GM12878 (cell line): ENCODE measurements around the gene EFTUD2. TPM values are rescaled to one million over a fixed set of nuclear protein-coding genes. Genes with fewer than 3 reads are reported as not detected.

Experiments
- ATAC-seq: fragments of 200-7000 bp; cut with Tn5 transposase; 3 replicates; pipeline ENCODE4 v1.9.1; 2020; ENCODE audit warnings: mild to moderate bottlenecking, moderate library complexity
- BruUV-seq: library from RNA; stranded (reverse); fragments of 400-500 nt; replicated peaks from 2 replicates; lab custom pipeline; 2021; lab: Mats Ljungman, UMichigan
- CTCF ChIA-PET: fragments of 300-600 bp; sonication (Branson Sonifier 250); formaldehyde crosslinking; extraction: SDS; loops from one replicate; lab custom pipeline; 2021; ENCODE audit warnings: inconsistent platforms; lab: Yijun Ruan, JAX
- POLR2A ChIA-PET: fragments of 350-600 bp; formaldehyde crosslinking; extraction: SDS; loops from one replicate; lab custom pipeline; 2021; ENCODE audit warnings: inconsistent platforms; lab: Charles Lee
- RAD21 ChIA-PET: fragments of 300-600 bp; sonication (Branson Sonifier 250); formaldehyde crosslinking; loops from one replicate; lab custom pipeline; 2023; ENCODE audit warnings: antibody characterized with exemption; ENCODE audit not compliant: unreplicated experiment; lab: Charles Lee
- SMC1A ChIA-PET: fragments of 300-600 bp; sonication (Branson Sonifier 250); formaldehyde crosslinking; loops from one replicate; lab custom pipeline; 2023; ENCODE audit not compliant: unreplicated experiment, uncharacterized antibody; lab: Charles Lee
- DNase-seq: peaks from one replicate; pipeline ENCODE4 v3.0.0-alpha.2; 2011; ENCODE audit warnings: low read depth, low spot score
- FAIRE-seq: peaks from 3 replicates; lab custom pipeline; 2011; peaks lifted over from hg19 to GRCh38; lab: Jason Lieb, UNC
- H2AFZ ChIP-seq: 2 replicates; pipeline ENCODE4 v1.6.0; 2011; ENCODE audit warnings: low read depth, low read length, control low read depth; ENCODE audit not compliant: control insufficient read depth
- H3K27ac ChIP-seq: 2 replicates; pipeline ENCODE4 v1.5.1; 2011; ENCODE audit warnings: control low read depth; ENCODE audit not compliant: control insufficient read depth, insufficient read depth
- H3K27me3 ChIP-seq, 2 experiments: replicated peaks in 1 of 2; 2 replicates each; pipeline versions ENCODE4 v1.6.0 to v1.6.1; 2011; ENCODE audit warnings: low read length in 1 of 2; ENCODE audit not compliant: control insufficient read depth in 2 of 2, insufficient read depth in 2 of 2
- H3K36me3 ChIP-seq, 2 experiments: 2 replicates each; pipeline ENCODE4 v1.5.1; 2011; ENCODE audit warnings: low read length in 1 of 2; ENCODE audit not compliant: control insufficient read depth in 2 of 2, insufficient read depth in 2 of 2
- H3K4me1 ChIP-seq: 2 replicates; pipeline ENCODE4 v1.6.1; 2011; ENCODE audit warnings: mild to moderate bottlenecking, low read length, moderate library complexity, mixed read lengths; ENCODE audit not compliant: control insufficient read depth, insufficient read depth
- H3K4me2 ChIP-seq: 2 replicates; pipeline ENCODE4 v1.6.0; 2011; ENCODE audit warnings: control low read depth; ENCODE audit not compliant: control insufficient read depth, insufficient read depth
- H3K4me3 ChIP-seq: fragments of 200-600 bp; sonication (generic); 2 replicates; pipeline ENCODE4 v1.5.1; 2016
- H3K79me2 ChIP-seq: 2 replicates; pipeline ENCODE4 v1.6.0; 2011; ENCODE audit warnings: low read length; ENCODE audit not compliant: control insufficient read depth, insufficient read depth
- H3K9ac ChIP-seq: 2 replicates; pipeline ENCODE4 v1.8.0; 2011; ENCODE audit warnings: low read length, control low read depth, mixed read lengths; ENCODE audit not compliant: control insufficient read depth, insufficient read depth
- H3K9me3 ChIP-seq: replicated peaks from 3 replicates; pipeline ENCODE4 v1.5.1; 2011; ENCODE audit warnings: mild to moderate bottlenecking, low read length; ENCODE audit not compliant: control insufficient read depth, insufficient read depth
- H4K20me1 ChIP-seq: 2 replicates; pipeline ENCODE4 v1.6.0; 2011; ENCODE audit not compliant: control insufficient read depth, insufficient read depth
- ATF3 ChIP-seq: IDR thresholded peaks from 2 replicates; pipeline ENCODE4 v1.6.1; 2011; ENCODE audit warnings: low read depth, mild to moderate bottlenecking, low read length, moderate library complexity, borderline replicate concordance; ENCODE audit errors: extremely low read depth
- FOXK2 ChIP-seq: fragments of 450-650 bp; IDR thresholded peaks from 2 replicates; pipeline ENCODE4 v1.6.1; 2017; ENCODE audit warnings: mild to moderate bottlenecking, moderate library complexity
- IKZF2 ChIP-seq, 2 experiments: fragments of 450-650 bp; IDR thresholded peaks; 2 replicates each; pipeline ENCODE4 v1.6.1; 2017; ENCODE audit warnings: mild to moderate bottlenecking in 2 of 2, moderate library complexity in 2 of 2
- JUND ChIP-seq: IDR thresholded peaks from 2 replicates; pipeline ENCODE4 v1.6.1; 2012; ENCODE audit warnings: low read depth, mild to moderate bottlenecking, low read length, improper control_type of control experiment, moderate library complexity
- MTA3 ChIP-seq: IDR thresholded peaks from 2 replicates; pipeline ENCODE4 v1.6.1; 2012; ENCODE audit warnings: low read length, inconsistent platforms, borderline replicate concordance
- NKRF ChIP-seq: fragments of 450-650 bp; conservative IDR thresholded peaks from 2 replicates; pipeline ENCODE4 v1.6.1; 2017; ENCODE audit warnings: mild to moderate bottlenecking, moderate library complexity
- POU2F2 ChIP-seq: IDR thresholded peaks from 3 replicates; pipeline ENCODE4 v1.6.1; 2011; ENCODE audit warnings: low read depth, mild to moderate bottlenecking, low read length, borderline replicate concordance
- SMAD5 ChIP-seq: IDR thresholded peaks from 2 replicates; pipeline ENCODE4 v1.6.1; 2016; ENCODE audit warnings: antibody characterized with exemption, low read depth
- SPI1 ChIP-seq: IDR thresholded peaks from 2 replicates; pipeline ENCODE4 v1.6.1; 2011; ENCODE audit warnings: low read depth, mild to moderate bottlenecking, low read length, moderate library complexity, borderline replicate concordance; ENCODE audit not compliant: insufficient read depth
- STAT1 ChIP-seq: fragments of 450-650 bp; conservative IDR thresholded peaks from 2 replicates; pipeline ENCODE4 v1.6.1; 2014; ENCODE audit warnings: antibody characterized with exemption, mild to moderate bottlenecking
- TCF7 ChIP-seq: IDR thresholded peaks from 2 replicates; pipeline ENCODE4 v1.6.1; 2014; ENCODE audit warnings: antibody characterized with exemption, borderline replicate concordance
- ZZZ3 ChIP-seq: IDR thresholded peaks from 2 replicates; pipeline ENCODE4 v1.6.1; 2011; ENCODE audit warnings: low read depth; ENCODE audit not compliant: control insufficient read depth, insufficient read length
- WGBS: methylation state at CpG from one replicate; pipeline ENCODE4 v1.1.6; 2016; ENCODE audit warnings: low lambda C conversion rate; ENCODE audit not compliant: insufficient replicate concordance, insufficient coverage; ENCODE audit errors: missing lambda C conversion rate; 5-methylcytosine and 5-hydroxymethylcytosine counted together
- in situ Hi-C: fragments of 300-500 bp; cut with MboI; formaldehyde crosslinking; loops from 9 replicates; pipeline ENCODE4 v1.14.3; 2018; ENCODE audit warnings: mixed read lengths
- intact Hi-C: fragments of 100-400 bp; cut with micrococcal nuclease; formaldehyde crosslinking; loops from one replicate; pipeline ENCODE4 v1.14.2; 2022; ENCODE audit not compliant: unreplicated experiment
- polyA plus RNA-seq, 11 experiments: library from polyadenylated mRNA; depleted of rRNA in 4 of 11; unstranded in 6 of 11; stranded (reverse) in 5 of 11; fragments of >200 nt; fragmentation: Nextera tagmentation in 4 of 11; fragmentation: Illumina TruSeq in 1 of 11; extraction: Ambion mirVana in 4 of 11; extraction: Trizol in 1 of 11; gene quantifications; 1 replicate in 1 of 11; 2 replicates in 10 of 11; pipeline versions ENCODE4 v1.2.1 to v1.2.3, GENCODE V29; 2011 to 2016; ENCODE audit warnings: inconsistent platforms in 2 of 11, missing spikeins in 2 of 11, low read depth in 1 of 11
- total RNA-seq, 4 experiments: library from RNA; depleted of rRNA in 3 of 4; stranded (reverse); fragments of >200 nt in 3 of 4; fragmentation: Illumina TruSeq in 1 of 4; extraction: Trizol in 1 of 4; gene quantifications; 2 replicates each; pipeline versions ENCODE4 v1.2.1 to v1.2.3, GENCODE V29; 2013 to 2021

EFTUD2 gene
- total and polyA plus RNA-seq, 10 of the 15 experiments (the other 5 are each of a cell fraction or from before 2014, with no cell fraction given): 33.0 to 198 (median 126) TPM

GRCh38 chr17:44854192-44854591 lies 45.1 kb downstream of the EFTUD2 start:
- Histone ChIP-seq H3K36me3 (peaks cover 37 to 39% of the 10 kb centered on the region in 2 experiments), H2AFZ (no peak overlapping the region), H3K4me2 (no peak overlapping the region), H3K27me3 (no peaks in the 10 kb centered on the region), H3K4me3 (no peak overlapping the region), H3K27ac (no peak overlapping the region), H3K4me1 (no peaks in the 10 kb centered on the region), H4K20me1 (no peaks in the 10 kb centered on the region), H3K79me2 (no peaks in the 10 kb centered on the region), H3K9ac (no peak overlapping the region), H3K9me3 (no peaks in the 10 kb centered on the region)
- BruUV-seq: no TSS peak
- no peak for ATAC-seq
- DNase-seq: no peak
- no peak for FAIRE-seq
- ChIA-PET CTCF (no interaction called here), POLR2A (no interaction called here), RAD21 (no interaction called here), SMC1A (no interaction called here)
- in situ Hi-C loops: loop anchor here (25.0 kb wide), 1 partner anchor 1642 kb away; the partner anchor contains the start of gene TMEM106A
- intact Hi-C loops: no loop called here
- TF ChIP-seq SMAD5: no peak
- TF ChIP-seq SPI1: no peak
- no peak for TF ChIP-seq IKZF2 (IDR thresholded peaks at IDR 0.05)
- no peak for TF ChIP-seq TCF7
- no peak for TF ChIP-seq STAT1
- no peak for TF ChIP-seq MTA3
- no peak for TF ChIP-seq POU2F2
- no peak for TF ChIP-seq JUND
- TF ChIP-seq ZZZ3: no peak
- TF ChIP-seq FOXK2: no peak
- TF ChIP-seq NKRF: no peak
- no peak for TF ChIP-seq ATF3
- WGBS: 94% methylated on average over 5 of the region's 5 CpGs
